ENCODE data around the gene MAST4. TPM values are rescaled to one million over a fixed set of nuclear protein-coding genes. Genes with fewer than 3 reads are reported as not detected.

The MAST4 gene
- total and polyA plus RNA-seq, 2 of the 13 experiments (the other 11 are each of a cell fraction or from before 2014, with no cell fraction given): 3.4 to 3.7 TPM

DNA sequence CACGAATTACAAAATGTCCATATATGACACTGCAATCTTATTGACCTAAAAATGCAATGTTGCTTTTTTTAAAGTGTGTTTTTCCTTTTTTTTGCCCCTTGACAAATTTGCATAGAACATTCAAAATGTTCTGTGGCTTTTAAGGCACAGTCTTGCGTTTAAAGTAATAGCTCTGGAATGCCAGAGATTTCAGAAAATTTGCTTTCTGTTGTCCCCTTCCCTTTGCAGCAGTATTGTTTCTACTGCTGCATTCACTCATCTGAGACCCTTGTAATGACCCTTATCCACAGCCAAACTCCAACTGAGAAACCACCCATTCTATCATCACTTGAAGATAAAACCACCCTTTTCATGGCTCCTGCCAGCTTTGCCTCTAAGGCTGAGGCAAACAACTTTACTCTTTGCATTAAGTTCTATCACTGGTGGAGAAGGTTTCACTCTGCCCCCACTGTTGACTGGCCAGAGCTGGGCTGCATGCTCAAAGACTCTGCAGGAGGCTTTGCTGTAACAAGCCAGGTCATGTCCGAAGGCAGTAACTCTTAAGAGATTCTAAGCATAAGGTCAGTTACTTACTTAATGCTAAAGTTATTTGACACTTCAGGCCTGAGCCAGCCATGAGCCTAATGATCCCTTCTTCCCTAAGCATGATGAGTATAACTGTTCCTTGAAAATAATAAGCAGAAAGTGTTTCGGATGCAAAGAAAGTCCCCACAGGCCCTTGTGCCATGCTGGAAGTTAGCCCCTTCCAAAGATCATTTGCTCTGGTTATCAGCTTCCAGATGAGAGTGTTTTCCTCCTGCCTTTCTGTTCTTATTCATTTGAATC, 498.5 kb downstream of the MAST4 start (continued):
- 0 out of 2 replicates have a peak, but pooled peaks have one; percentile 21 for TF ChIP-seq ZNF501 (CRISPR knock-in tag; IDR thresholded peaks at IDR 0.05)
- TF ChIP-seq, protein P1, sequence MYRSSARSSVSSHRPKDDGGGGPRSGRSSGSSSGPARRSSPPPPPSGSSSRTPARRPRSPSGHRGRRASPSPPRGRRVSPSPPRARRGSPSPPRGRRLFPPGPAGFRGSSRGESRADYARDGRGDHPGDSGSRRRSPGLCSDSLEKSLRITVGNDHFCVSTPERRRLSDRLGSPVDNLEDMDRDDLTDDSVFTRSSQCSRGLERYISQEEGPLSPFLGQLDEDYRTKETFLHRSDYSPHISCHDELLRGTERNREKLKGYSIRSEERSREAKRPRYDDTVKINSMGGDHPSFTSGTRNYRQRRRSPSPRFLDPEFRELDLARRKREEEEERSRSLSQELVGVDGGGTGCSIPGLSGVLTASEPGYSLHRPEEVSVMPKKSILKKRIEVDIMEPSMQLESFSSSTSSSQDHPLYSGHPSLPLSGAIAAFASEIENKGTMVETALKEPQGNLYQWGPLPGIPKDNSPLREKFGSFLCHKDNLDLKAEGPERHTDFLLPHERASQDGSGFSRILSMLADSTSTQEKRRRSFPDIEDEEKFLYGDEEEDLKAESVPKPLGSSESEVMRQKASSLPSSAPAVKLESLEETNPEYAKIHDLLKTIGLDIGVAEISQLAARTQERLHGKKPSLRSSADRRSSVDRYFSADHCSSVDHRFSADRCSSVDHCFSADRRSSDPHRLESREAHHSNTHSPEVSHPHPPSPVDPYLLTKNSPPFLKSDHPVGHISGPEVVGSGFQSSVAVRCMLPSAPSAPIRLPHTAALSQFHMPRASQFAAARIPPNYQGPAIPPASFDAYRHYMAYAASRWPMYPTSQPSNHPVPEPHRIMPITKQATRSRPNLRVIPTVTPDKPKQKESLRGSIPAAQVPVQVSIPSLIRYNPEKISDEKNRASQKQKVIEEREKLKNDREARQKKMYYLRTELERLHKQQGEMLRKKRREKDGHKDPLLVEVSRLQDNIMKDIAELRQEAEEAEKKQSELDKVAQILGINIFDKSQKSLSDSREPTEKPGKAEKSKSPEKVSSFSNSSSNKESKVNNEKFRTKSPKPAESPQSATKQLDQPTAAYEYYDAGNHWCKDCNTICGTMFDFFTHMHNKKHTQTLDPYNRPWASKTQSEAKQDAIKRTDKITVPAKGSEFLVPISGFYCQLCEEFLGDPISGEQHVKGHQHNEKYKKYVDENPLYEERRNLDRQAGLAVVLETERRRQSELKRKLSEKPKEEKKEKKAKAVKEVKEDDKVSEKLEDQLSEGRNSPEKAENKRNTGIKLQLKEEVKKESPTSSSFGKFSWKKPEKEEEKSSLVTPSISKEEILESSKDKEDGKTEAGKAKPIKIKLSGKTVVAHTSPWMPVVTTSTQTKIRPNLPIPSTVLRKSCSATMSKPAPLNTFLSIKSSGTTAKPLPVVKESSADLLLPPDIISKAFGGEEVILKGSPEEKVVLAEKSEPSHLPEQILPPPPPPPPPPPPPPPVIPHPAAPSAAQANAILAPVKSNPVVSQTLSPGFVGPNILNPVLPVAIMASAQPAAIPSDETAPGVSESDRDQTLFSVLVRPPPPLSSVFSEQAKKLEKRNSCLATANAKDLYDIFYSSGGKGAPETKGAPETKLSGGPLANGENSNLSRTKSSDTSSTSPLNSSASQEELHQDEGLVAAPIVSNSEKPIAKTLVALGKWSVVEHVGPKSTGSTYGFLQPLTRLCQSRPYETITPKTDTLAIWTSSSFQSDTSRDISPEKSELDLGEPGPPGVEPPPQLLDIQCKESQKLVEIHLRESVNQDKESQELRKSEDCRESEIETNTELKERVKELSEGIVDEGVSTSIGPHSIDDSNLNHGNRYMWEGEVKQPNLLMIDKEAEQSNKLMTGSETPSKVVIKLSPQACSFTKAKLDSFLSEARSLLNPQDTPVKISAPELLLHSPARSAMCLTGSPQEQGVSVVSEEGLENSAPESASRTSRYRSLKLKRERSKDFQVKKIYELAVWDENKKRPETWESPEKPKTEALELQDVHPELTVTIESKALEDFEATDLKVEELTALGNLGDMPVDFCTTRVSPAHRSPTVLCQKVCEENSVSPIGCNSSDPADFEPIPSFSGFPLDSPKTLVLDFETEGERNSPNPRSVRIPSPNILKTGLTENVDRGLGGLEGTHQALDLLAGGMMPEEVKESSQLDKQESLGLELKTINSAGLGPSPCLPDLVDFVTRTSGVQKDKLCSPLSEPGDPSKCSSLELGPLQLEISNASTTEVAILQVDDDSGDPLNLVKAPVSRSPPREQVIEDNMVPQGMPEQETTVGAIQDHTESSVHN (CRISPR knock-in tag; IDR thresholded peaks at IDR 0.05): no peak
- TF ChIP-seq NR2F1 (CRISPR knock-in tag; IDR thresholded peaks at IDR 0.05): no peak
- TF ChIP-seq, protein P2, sequence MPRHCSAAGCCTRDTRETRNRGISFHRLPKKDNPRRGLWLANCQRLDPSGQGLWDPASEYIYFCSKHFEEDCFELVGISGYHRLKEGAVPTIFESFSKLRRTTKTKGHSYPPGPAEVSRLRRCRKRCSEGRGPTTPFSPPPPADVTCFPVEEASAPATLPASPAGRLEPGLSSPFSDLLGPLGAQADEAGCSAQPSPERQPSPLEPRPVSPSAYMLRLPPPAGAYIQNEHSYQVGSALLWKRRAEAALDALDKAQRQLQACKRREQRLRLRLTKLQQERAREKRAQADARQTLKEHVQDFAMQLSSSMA (CRISPR knock-in tag; IDR thresholded peaks at IDR 0.05): no peak
- TF ChIP-seq HDAC1 (CRISPR knock-in tag; IDR thresholded peaks at IDR 0.05): no peak
- TF ChIP-seq RBM39 (IDR thresholded peaks at IDR 0.05; ENCODE audit: low read depth, low read length, poor library complexity, severe bottlenecking): no peak
- TF ChIP-seq ZNF782 (CRISPR knock-in tag; IDR thresholded peaks at IDR 0.05; ENCODE audit: borderline replicate concordance): 0 out of 2 replicates have a peak, but pooled peaks have one; percentile 43
- TF ChIP-seq KMT2B (CRISPR knock-in tag; IDR thresholded peaks at IDR 0.05): peak; percentile 20
- TF ChIP-seq, protein P3, sequence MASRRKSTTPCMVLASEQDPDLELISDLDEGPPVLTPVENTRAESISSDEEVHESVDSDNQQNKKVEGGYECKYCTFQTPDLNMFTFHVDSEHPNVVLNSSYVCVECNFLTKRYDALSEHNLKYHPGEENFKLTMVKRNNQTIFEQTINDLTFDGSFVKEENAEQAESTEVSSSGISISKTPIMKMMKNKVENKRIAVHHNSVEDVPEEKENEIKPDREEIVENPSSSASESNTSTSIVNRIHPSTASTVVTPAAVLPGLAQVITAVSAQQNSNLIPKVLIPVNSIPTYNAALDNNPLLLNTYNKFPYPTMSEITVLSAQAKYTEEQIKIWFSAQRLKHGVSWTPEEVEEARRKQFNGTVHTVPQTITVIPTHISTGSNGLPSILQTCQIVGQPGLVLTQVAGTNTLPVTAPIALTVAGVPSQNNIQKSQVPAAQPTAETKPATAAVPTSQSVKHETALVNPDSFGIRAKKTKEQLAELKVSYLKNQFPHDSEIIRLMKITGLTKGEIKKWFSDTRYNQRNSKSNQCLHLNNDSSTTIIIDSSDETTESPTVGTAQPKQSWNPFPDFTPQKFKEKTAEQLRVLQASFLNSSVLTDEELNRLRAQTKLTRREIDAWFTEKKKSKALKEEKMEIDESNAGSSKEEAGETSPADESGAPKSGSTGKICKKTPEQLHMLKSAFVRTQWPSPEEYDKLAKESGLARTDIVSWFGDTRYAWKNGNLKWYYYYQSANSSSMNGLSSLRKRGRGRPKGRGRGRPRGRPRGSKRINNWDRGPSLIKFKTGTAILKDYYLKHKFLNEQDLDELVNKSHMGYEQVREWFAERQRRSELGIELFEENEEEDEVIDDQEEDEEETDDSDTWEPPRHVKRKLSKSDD (CRISPR knock-in tag; IDR thresholded peaks at IDR 0.05; ENCODE audit: low read depth): no peak
- TF ChIP-seq ZSCAN25 (CRISPR knock-in tag; IDR thresholded peaks at IDR 0.05): no peak
- TF ChIP-seq POLR2A (IDR thresholded peaks at IDR 0.05; ENCODE audit: insufficient read depth in 1 of 2, low read depth in 2 of 2, low read length in 2 of 2): peak in 1 of 2 experiments; percentile 47; a peak in 2 of 4 replicates
- no peak for TF ChIP-seq ZKSCAN5 (CRISPR knock-in tag; IDR thresholded peaks at IDR 0.05)
- TF ChIP-seq POGZ (CRISPR knock-in tag; IDR thresholded peaks at IDR 0.05): no peak
- TF ChIP-seq GABPB1 (CRISPR knock-in tag; IDR thresholded peaks at IDR 0.05): no peak
- TF ChIP-seq BCL6 (CRISPR knock-in tag; IDR thresholded peaks at IDR 0.05): no peak
- no peak for TF ChIP-seq SRSF9 (IDR thresholded peaks at IDR 0.05; ENCODE audit: borderline replicate concordance, insufficient read depth, low read depth, low read length, poor library complexity, severe bottlenecking)

Measured in HepG2 (cell line).